ENCODE data around the gene C4orf17. TPM values are rescaled to one million over a fixed set of nuclear protein-coding genes. Genes with fewer than 3 reads are reported as not detected.

Gene C4orf17
- polyA plus RNA-seq, 1 donor from 2014 or later = not detected

DNA sequence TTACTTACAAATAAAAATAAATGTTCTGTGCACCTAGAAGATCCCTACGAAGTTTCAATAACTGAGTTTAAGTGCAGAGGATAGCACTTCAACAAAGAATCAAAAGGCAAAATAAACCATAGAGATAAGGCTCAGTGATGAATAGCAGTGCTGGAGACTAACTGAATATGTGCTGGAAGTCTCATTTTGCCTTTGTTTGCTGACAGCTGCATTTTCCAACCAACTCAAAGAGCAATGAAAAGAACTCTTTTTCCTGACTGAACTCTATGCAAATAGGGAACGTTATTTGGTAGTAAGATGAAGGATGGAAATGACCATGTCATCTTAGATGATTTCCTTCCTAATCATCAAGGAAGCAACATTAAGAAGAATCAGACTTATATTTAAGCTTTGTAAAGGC, 42.9 kb upstream of the C4orf17 start:
- H2AFZ ChIP-seq (ENCODE audit: low read depth, low read length) = no peak overlapping the region
- H4K20me1 ChIP-seq (ENCODE audit: insufficient read depth) = no peaks in the 10 kb centered on the region
- H3K9me2 ChIP-seq (ENCODE audit: insufficient read depth, low read length) = no peaks in the 10 kb centered on the region
- H3K79me2 ChIP-seq (replicated peaks; ENCODE audit: insufficient read depth, low read length) = no peaks in the 10 kb centered on the region
- H3K4me2 ChIP-seq (ENCODE audit: low read length) = no peak overlapping the region
- H3K36me3 ChIP-seq (ENCODE audit: insufficient read depth, low read length) = no peaks in the 10 kb centered on the region
- no peak for TF ChIP-seq EZH2 (IDR thresholded peaks at IDR 0.05; ENCODE audit: borderline replicate concordance, insufficient read depth, low read length, poor library complexity, severe bottlenecking)
- no peak for TF ChIP-seq TAF1 (IDR thresholded peaks at IDR 0.05; ENCODE audit: low read depth)
- TF ChIP-seq EP300 (conservative IDR thresholded peaks at IDR 0.05; ENCODE audit: poor library complexity, severe bottlenecking) = no peak
- TF ChIP-seq MXI1 (conservative IDR thresholded peaks at IDR 0.05; ENCODE audit: poor library complexity, severe bottlenecking) = no peak
- no peak for TF ChIP-seq SMC3 (conservative IDR thresholded peaks at IDR 0.05; ENCODE audit: poor library complexity)
- TF ChIP-seq POLR2AphosphoS5 (IDR thresholded peaks at IDR 0.05) = no peak
- TF ChIP-seq, protein P1, sequence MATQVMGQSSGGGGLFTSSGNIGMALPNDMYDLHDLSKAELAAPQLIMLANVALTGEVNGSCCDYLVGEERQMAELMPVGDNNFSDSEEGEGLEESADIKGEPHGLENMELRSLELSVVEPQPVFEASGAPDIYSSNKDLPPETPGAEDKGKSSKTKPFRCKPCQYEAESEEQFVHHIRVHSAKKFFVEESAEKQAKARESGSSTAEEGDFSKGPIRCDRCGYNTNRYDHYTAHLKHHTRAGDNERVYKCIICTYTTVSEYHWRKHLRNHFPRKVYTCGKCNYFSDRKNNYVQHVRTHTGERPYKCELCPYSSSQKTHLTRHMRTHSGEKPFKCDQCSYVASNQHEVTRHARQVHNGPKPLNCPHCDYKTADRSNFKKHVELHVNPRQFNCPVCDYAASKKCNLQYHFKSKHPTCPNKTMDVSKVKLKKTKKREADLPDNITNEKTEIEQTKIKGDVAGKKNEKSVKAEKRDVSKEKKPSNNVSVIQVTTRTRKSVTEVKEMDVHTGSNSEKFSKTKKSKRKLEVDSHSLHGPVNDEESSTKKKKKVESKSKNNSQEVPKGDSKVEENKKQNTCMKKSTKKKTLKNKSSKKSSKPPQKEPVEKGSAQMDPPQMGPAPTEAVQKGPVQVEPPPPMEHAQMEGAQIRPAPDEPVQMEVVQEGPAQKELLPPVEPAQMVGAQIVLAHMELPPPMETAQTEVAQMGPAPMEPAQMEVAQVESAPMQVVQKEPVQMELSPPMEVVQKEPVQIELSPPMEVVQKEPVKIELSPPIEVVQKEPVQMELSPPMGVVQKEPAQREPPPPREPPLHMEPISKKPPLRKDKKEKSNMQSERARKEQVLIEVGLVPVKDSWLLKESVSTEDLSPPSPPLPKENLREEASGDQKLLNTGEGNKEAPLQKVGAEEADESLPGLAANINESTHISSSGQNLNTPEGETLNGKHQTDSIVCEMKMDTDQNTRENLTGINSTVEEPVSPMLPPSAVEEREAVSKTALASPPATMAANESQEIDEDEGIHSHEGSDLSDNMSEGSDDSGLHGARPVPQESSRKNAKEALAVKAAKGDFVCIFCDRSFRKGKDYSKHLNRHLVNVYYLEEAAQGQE (IDR thresholded peaks at IDR 0.05; ENCODE audit: borderline replicate concordance) = no peak
- TF ChIP-seq RAD21 (conservative IDR thresholded peaks at IDR 0.05) = no peak
- no peak for TF ChIP-seq CTCF (IDR thresholded peaks at IDR 0.05; ENCODE audit: poor library complexity, severe bottlenecking)
- H3K9me3 ChIP-seq (ENCODE audit: low read length) = no peaks in the 10 kb centered on the region
- no peak overlapping the region for H3K27ac ChIP-seq (ENCODE audit: low read length)
- H3F3A ChIP-seq (ENCODE audit: insufficient read depth, low read length, poor library complexity, severe bottlenecking) = no peaks in the 10 kb centered on the region
- H3K4me3 ChIP-seq (ENCODE audit: low read length) = no peak overlapping the region
- no peaks in the 10 kb centered on the region for H3K27me3 ChIP-seq (ENCODE audit: insufficient read depth, low read depth, low read length)
- no peak overlapping the region for H3K9ac ChIP-seq (ENCODE audit: low read length)

- H3K9me3 ChIP-seq (ENCODE audit: low read length) = no peaks in the 10 kb centered on the region
- H3K4me2 ChIP-seq (ENCODE audit: low read length) = no peak overlapping the region
- no peaks in the 10 kb centered on the region for H3K27me3 ChIP-seq (ENCODE audit: insufficient read depth, low read depth, low read length)
- no peak for TF ChIP-seq EZH2 (IDR thresholded peaks at IDR 0.05; ENCODE audit: borderline replicate concordance, insufficient read depth, low read length, poor library complexity, severe bottlenecking)
- no peak for TF ChIP-seq SMC3 (conservative IDR thresholded peaks at IDR 0.05; ENCODE audit: poor library complexity)
- no peak for TF ChIP-seq POLR2AphosphoS5 (IDR thresholded peaks at IDR 0.05)
- TF ChIP-seq RAD21 (conservative IDR thresholded peaks at IDR 0.05) = no peak
- no peak for TF ChIP-seq TAF1 (IDR thresholded peaks at IDR 0.05; ENCODE audit: low read depth)
- no peak for TF ChIP-seq MXI1 (conservative IDR thresholded peaks at IDR 0.05; ENCODE audit: poor library complexity, severe bottlenecking)
- no peak for TF ChIP-seq EP300 (conservative IDR thresholded peaks at IDR 0.05; ENCODE audit: poor library complexity, severe bottlenecking)
- TF ChIP-seq, protein P1 (IDR thresholded peaks at IDR 0.05; ENCODE audit: borderline replicate concordance) = no peak
- H3K79me2 ChIP-seq (replicated peaks; ENCODE audit: insufficient read depth, low read length) = no peaks in the 10 kb centered on the region
- no peaks in the 10 kb centered on the region for H3F3A ChIP-seq (ENCODE audit: insufficient read depth, low read length, poor library complexity, severe bottlenecking)
- no peaks in the 10 kb centered on the region for H4K20me1 ChIP-seq (ENCODE audit: insufficient read depth)
- H3K9ac ChIP-seq (ENCODE audit: low read length) = no peak overlapping the region
- no peaks in the 10 kb centered on the region for H3K36me3 ChIP-seq (ENCODE audit: insufficient read depth, low read length)
- no peak overlapping the region for H3K27ac ChIP-seq (ENCODE audit: low read length)
- no peaks in the 10 kb centered on the region for H3K9me2 ChIP-seq (ENCODE audit: insufficient read depth, low read length)
- H3K4me3 ChIP-seq (ENCODE audit: low read length) = no peak overlapping the region
- no peak overlapping the region for H2AFZ ChIP-seq (ENCODE audit: low read depth, low read length)
Observed at GRCh38 chr4:99468889-99469288, 41.9 kb upstream of the C4orf17 start.
